Duodenal mucosa (tissue), 2 donors: ENCODE data around the gene BDNF.

Source experiments
- H3K27ac ChIP-seq: one replicate; pipeline ENCODE4 v1.7.0; 2013; ENCODE audit warnings: low read depth, low read length
- H3K27me3 ChIP-seq, 2 donors: one replicate each; pipeline ENCODE4 v1.7.0; 2013; ENCODE audit warnings: low read length in 2 of 2, control low read depth in 1 of 2; ENCODE audit not compliant: insufficient read depth in 2 of 2, control insufficient read depth in 1 of 2
- H3K36me3 ChIP-seq, 2 donors: one replicate each; pipeline ENCODE4 v1.7.0; 2013; ENCODE audit warnings: low read length in 2 of 2, control low read depth in 1 of 2; ENCODE audit not compliant: insufficient read depth in 2 of 2, control insufficient read depth in 1 of 2
- H3K4me1 ChIP-seq, 2 donors: one replicate each; pipeline ENCODE4 v1.7.0; 2013; ENCODE audit warnings: low read length in 2 of 2, control low read depth in 1 of 2; ENCODE audit not compliant: insufficient read depth in 2 of 2, control insufficient read depth in 1 of 2
- H3K4me3 ChIP-seq, 2 donors: one replicate each; pipeline ENCODE4 v1.7.0; 2013; ENCODE audit warnings: low read length in 2 of 2, low read depth in 1 of 2
- H3K9ac ChIP-seq, 2 donors: one replicate each; pipeline ENCODE4 v1.7.0; 2013; ENCODE audit warnings: low read length in 2 of 2, low read depth in 1 of 2
- H3K9me3 ChIP-seq, 2 donors: one replicate each; pipeline ENCODE4 v1.7.0; 2013; ENCODE audit warnings: low read length in 2 of 2, control low read depth in 1 of 2; ENCODE audit not compliant: control insufficient read depth in 1 of 2

Gene BDNF

DNA sequence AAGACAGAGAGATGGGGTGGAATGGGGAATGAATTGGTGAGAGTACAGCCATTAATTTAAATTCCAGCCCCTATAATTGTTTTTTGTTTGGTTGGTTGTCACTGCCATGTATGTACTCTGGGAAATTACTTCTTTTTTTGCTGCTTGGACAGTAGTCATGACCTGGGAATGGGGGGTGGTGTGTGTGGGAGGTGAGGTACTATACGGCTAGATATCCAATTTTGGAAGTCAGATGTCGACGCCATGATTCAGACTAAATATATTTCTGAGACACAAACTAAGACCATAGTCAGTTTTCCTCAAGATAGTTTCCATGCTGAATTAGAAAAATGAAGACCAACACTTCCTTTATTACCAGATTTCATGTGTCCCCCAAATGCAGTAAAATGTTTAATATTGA is 7.4 kb upstream of the BDNF start:
- no peak overlapping the region for H3K9ac ChIP-seq
- H3K4me3 ChIP-seq, result no peak overlapping the region
- no peaks in the 10 kb centered on the region for H3K9me3 ChIP-seq
- no peaks in the 10 kb centered on the region for H3K4me1 ChIP-seq
- no peak overlapping the region for H3K27ac ChIP-seq
- no peaks in the 10 kb centered on the region for H3K36me3 ChIP-seq
- H3K27me3 ChIP-seq, result peaks cover 0 to 6% of the 10 kb centered on the region in 2 donors

GRCh38 chr11:27705873-27706820 is 5.9 kb upstream of the BDNF start:
- Histone ChIP-seq H3K4me3 (no peak overlapping the region), H3K27ac (no peak overlapping the region), H3K27me3 (peaks cover 13 to 20% of the 10 kb centered on the region in 2 donors), H3K9ac (no peak overlapping the region), H3K9me3 (no peaks in the 10 kb centered on the region), H3K4me1 (peaks cover 0 to 4% of the 10 kb centered on the region in 2 donors), H3K36me3 (no peaks in the 10 kb centered on the region)

GRCh38 chr11:27703481-27703880 is 3.2 kb upstream of the BDNF start:
- Histone ChIP-seq H3K4me1 (peaks cover 10 to 13% of the 10 kb centered on the region in 2 donors), H3K36me3 (no peaks in the 10 kb centered on the region), H3K27me3 (peaks cover 28 to 40% of the 10 kb centered on the region in 2 donors), H3K9me3 (no peaks in the 10 kb centered on the region), H3K27ac (no peak overlapping the region), H3K4me3 (no peak overlapping the region), H3K9ac (no peak overlapping the region)

DNA sequence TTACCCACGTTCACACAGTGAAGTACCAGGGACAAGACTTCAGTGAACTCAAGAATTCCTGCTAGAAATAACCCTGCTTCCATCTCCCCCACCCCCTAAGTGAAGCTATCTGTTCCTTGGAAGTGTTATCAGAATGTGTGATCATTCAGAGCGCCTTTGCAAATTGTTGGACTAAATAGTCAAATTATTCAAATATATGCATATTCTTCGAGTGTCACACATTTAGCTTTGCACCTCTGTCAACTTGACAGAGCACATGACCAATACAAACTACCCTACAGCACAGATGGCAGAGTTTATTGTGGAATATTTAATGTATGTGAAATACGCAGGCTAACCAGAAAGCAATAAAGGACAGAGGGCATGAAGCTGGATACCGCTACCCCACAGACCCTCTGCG is 2.6 kb upstream of the BDNF start:
- Histone ChIP-seq H3K27ac (no peak overlapping the region), H3K9me3 (no peaks in the 10 kb centered on the region), H3K4me1 (peaks cover 10 to 13% of the 10 kb centered on the region in 2 donors), H3K27me3 (peaks cover 31 to 42% of the 10 kb centered on the region in 2 donors), H3K4me3 (no peak overlapping the region), H3K36me3 (no peaks in the 10 kb centered on the region), H3K9ac (no peak overlapping the region)

GRCh38 chr11:27701355-27702105 is 1.3 kb upstream of the BDNF start:
- peaks cover 40 to 48% of the 10 kb centered on the region in 2 donors for H3K27me3 ChIP-seq

GRCh38 chr11:27699926-27700350 is 317 bp downstream of the BDNF start:
- Histone ChIP-seq H3K4me3 (peak overlapping the region; percentile 67 to 68), H3K27me3 (peaks cover 40 to 48% of the 10 kb centered on the region in 2 donors), H3K4me1 (peaks cover 10 to 13% of the 10 kb centered on the region in 2 donors), H3K36me3 (no peaks in the 10 kb centered on the region), H3K9ac (no peak overlapping the region), H3K27ac (no peak overlapping the region), H3K9me3 (no peaks in the 10 kb centered on the region)

More at GRCh38 chr11:27701355-27702105, 1.3 kb upstream of the BDNF start:
- Histone ChIP-seq H3K9ac (no peak overlapping the region), H3K27ac (no peak overlapping the region), H3K4me1 (peaks cover 10 to 13% of the 10 kb centered on the region in 2 donors), H3K4me3 (peak overlapping the region; percentile 68 to 75), H3K36me3 (no peaks in the 10 kb centered on the region), H3K9me3 (no peaks in the 10 kb centered on the region)

- H3K9me3 ChIP-seq, result no peaks in the 10 kb centered on the region
- peaks cover 10 to 13% of the 10 kb centered on the region in 2 donors for H3K4me1 ChIP-seq
- H3K9ac ChIP-seq, result no peak overlapping the region
- no peaks in the 10 kb centered on the region for H3K36me3 ChIP-seq
- no peak overlapping the region for H3K27ac ChIP-seq
- peak overlapping the region; percentile 67 to 68 for H3K4me3 ChIP-seq
- H3K27me3 ChIP-seq, result peaks cover 40 to 48% of the 10 kb centered on the region in 2 donors
Observed at GRCh38 chr11:27699242-27699925, 871 bp downstream of the BDNF start.

DNA sequence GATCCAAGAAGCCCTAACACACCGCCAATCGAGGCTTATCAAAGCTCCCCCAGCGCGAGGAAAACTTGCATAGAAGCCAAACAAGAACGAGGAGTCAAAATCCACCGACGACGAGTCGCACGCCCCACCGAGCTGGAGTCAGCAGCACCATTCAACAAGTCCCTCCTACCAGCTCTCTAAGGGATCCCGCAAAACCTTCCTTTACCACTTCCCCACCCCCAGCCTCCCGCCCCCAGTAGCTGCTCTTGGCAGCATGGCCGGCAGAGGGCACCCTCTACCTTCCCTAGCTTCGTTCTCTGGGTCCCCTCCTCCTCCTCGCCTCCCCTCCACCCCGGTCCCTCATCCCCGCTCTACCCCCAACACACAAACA is 1.4 kb downstream of the BDNF start:
- peak overlapping the region; percentile 67 to 68 for H3K4me3 ChIP-seq
- no peaks in the 10 kb centered on the region for H3K9me3 ChIP-seq
- H3K4me1 ChIP-seq, result peaks cover 10 to 13% of the 10 kb centered on the region in 2 donors
- no peak overlapping the region for H3K27ac ChIP-seq
- H3K27me3 ChIP-seq, result peaks cover 40 to 48% of the 10 kb centered on the region in 2 donors
- no peaks in the 10 kb centered on the region for H3K36me3 ChIP-seq
- H3K9ac ChIP-seq, result no peak overlapping the region

DNA sequence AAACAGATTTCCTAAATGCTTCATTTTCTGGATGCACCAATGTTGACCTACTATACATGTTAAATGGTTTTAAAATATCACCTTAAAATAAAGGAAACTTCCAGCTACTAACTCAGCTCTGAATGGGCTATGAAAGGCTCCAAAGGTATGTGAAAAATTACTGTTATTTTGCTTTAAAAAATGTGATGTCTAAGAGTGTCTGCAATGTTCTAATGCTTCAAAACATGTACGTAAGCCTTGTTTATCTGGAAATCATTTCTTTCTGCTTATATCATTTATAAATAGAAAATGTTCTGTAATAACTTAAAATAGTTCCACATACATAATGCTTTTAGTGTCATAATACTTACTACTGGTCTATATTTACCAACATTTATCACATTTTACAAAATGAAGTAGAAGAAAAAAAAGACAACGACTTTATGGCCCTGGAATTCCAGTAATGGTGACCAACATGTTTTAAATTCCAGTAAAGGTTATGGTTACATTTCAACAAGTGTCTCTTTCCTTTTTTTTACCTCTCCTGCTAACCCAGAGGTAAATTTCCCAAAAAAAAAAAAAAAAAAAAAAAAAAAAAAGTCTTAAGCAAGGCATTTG is 2.5 kb downstream of the BDNF start:
- Histone ChIP-seq H3K9me3 (no peaks in the 10 kb centered on the region), H3K9ac (no peak overlapping the region), H3K4me1 (peaks cover 10 to 13% of the 10 kb centered on the region in 2 donors), H3K36me3 (no peaks in the 10 kb centered on the region), H3K27me3 (peaks cover 40 to 43% of the 10 kb centered on the region in 2 donors), H3K27ac (no peak overlapping the region), H3K4me3 (no peak overlapping the region)
